T-helper 17 cell (primary cell): Measurements from ENCODE around the gene MARCHF3. TPM values are rescaled to one million over a fixed set of nuclear protein-coding genes. Genes with fewer than 3 reads are reported as not detected.
"Not testable (repeated sequence)": the region's sequence is repeated elsewhere in the genome, so short reads cannot be mapped to it uniquely, and the experiment has no call there.

Experiments
- ATAC-seq: fragments of 150-1000 bp; cut with Tn5 transposase; 2 replicates; pipeline ENCODE4 v1.10.0; 2021; ENCODE audit warnings: mild to moderate bottlenecking, moderate library complexity
- DNase-seq, 3 donors: peaks; one replicate each; pipeline versions ENCODE4 v3.0.0 to v3.0.0-alpha.2; 2020 to 2021
- H3K9me3 ChIP-seq: one replicate; pipeline ENCODE4 v1.7.0; 2013; ENCODE audit warnings: low read length, mild to moderate bottlenecking; ENCODE audit not compliant: control insufficient read depth, poor library complexity, severe bottlenecking
- H3K27ac Mint-ChIP-seq: one replicate; pipeline ENCODE4 v1.8.0; 2022; ENCODE audit warnings: mild to moderate bottlenecking, moderate library complexity, mixed read lengths
- H3K27me3 Mint-ChIP-seq: one replicate; pipeline ENCODE4 v1.8.0; 2022; ENCODE audit warnings: mixed read lengths
- H3K36me3 Mint-ChIP-seq: one replicate; pipeline ENCODE4 v1.8.0; 2022; ENCODE audit warnings: low read depth, mixed read lengths
- H3K4me1 Mint-ChIP-seq: one replicate; pipeline ENCODE4 v1.8.0; 2022; ENCODE audit warnings: mild to moderate bottlenecking, mixed read lengths
- H3K4me3 Mint-ChIP-seq: one replicate; pipeline ENCODE4 v1.8.0; 2022; ENCODE audit warnings: mild to moderate bottlenecking, moderate library complexity, mixed read lengths
- total RNA-seq, 4 donors: library from RNA in 2 of 4; stranded (reverse) in 2 of 4; gene quantifications; one replicate each; pipeline ENCODE4 v1.2.3 and lab custom pipeline; 2022 to 2026

The MARCHF3 gene
- total RNA-seq, 2 donors from 2014 or later = 6.6 to 8.4 TPM

- H3K27ac Mint-ChIP-seq, H3K4me1 Mint-ChIP-seq, H3K27me3 Mint-ChIP-seq, H3K36me3 Mint-ChIP-seq, H3K4me3 Mint-ChIP-seq, ATAC-seq, H3K9me3 ChIP-seq, DNase-seq: not testable (repeated sequence)
These were observed 139.9 kb downstream of the MARCHF3 start for GRCh38 chr5:126890414-126890813.

GRCh38 chr5:126888175-126888574 lies 142.2 kb downstream of the MARCHF3 start:
- Mint-ChIP-seq H3K4me1 (peaks cover 3% of the 10 kb centered on the region), H3K4me3 (no peak overlapping the region), H3K36me3 (no peaks in the 10 kb centered on the region), H3K27ac (no peak overlapping the region), H3K27me3 (no peaks in the 10 kb centered on the region)
- DNase-seq (no peak), ATAC-seq (no peak)
- no peaks in the 10 kb centered on the region for H3K9me3 ChIP-seq

DNA sequence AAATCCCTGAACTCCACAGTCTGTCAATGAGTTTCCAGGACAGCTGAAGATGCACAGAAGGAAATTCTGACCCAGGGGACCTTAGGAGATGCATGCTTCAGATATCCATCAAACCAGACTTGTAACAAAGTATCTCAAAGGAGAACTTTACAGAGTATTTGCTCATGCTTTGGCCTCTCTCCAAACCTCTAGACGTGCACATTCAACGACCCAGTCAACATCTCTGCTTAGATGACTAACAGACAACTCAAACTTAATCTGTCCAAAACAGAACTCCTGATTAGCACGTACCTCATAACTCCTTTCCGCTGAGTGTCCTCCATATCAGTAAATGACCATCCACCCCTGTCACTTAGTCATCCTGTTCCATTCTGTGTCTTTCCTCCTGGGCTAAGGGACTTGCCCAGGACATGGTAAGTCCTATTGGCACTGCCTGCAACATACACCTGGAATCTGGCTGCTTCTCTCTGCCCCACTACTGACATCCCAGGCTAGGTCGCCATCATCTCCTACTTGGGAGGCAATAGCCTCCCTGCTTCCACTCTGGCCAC lies 146.0 kb downstream of the MARCHF3 start:
- peaks cover 8% of the 10 kb centered on the region for H3K4me1 Mint-ChIP-seq
- H3K36me3 Mint-ChIP-seq = no peaks in the 10 kb centered on the region
- no peak overlapping the region for H3K4me3 Mint-ChIP-seq
- no peaks in the 10 kb centered on the region for H3K9me3 ChIP-seq
- DNase-seq = no peak
- H3K27me3 Mint-ChIP-seq = no peaks in the 10 kb centered on the region
- H3K27ac Mint-ChIP-seq = no peak overlapping the region
- ATAC-seq = no peak

GRCh38 chr5:126883564-126884245 lies 146.7 kb downstream of the MARCHF3 start:
- no peak overlapping the region for H3K27ac Mint-ChIP-seq
- DNase-seq = no peak
- peaks cover 8% of the 10 kb centered on the region for H3K4me1 Mint-ChIP-seq
- H3K36me3 Mint-ChIP-seq = no peaks in the 10 kb centered on the region
- no peaks in the 10 kb centered on the region for H3K9me3 ChIP-seq
- H3K4me3 Mint-ChIP-seq = no peak overlapping the region
- no peaks in the 10 kb centered on the region for H3K27me3 Mint-ChIP-seq
- no peak for ATAC-seq

DNA sequence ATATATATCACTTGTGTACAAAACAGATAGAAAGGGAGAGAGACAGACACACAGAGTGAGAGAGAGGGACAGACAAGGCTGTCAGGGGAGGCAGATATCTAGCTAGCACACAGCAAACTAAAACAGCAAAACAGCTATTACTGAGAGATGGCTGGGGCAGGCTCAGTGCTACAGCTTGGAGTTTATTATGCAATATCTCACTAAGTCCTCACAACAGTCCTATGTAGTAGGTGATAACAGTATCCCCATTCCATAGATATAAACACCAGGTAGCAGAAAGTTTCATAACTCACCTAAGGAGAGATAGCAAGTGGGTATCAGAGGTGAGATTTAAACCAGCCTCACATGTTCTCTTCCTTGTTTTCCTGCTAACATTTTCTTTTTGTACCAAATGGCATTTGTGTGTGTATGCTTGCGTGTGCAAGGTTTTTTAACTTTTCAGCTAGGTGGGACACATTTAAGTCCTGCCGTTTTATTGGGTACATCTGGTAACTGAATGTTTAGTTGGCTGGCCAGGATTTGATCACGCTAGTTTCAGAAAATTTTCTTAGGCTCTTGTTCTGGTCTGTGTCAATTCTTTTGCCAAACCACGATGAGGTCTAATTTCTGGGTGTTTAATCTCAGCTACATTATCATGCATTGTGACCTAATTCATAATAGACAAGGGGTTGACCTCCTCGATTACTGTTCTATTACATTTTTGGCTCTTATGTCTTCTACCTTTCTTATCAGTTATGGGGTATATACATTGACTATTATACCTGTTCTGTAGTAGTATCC lies 148.3 kb downstream of the MARCHF3 start:
- no peaks in the 10 kb centered on the region for H3K27me3 Mint-ChIP-seq
- H3K9me3 ChIP-seq = no peaks in the 10 kb centered on the region
- H3K4me3 Mint-ChIP-seq = no peak overlapping the region
- ATAC-seq = no peak
- no peak overlapping the region for H3K27ac Mint-ChIP-seq
- H3K36me3 Mint-ChIP-seq = no peaks in the 10 kb centered on the region
- peaks cover 10% of the 10 kb centered on the region for H3K4me1 Mint-ChIP-seq
- no peak for DNase-seq

DNA sequence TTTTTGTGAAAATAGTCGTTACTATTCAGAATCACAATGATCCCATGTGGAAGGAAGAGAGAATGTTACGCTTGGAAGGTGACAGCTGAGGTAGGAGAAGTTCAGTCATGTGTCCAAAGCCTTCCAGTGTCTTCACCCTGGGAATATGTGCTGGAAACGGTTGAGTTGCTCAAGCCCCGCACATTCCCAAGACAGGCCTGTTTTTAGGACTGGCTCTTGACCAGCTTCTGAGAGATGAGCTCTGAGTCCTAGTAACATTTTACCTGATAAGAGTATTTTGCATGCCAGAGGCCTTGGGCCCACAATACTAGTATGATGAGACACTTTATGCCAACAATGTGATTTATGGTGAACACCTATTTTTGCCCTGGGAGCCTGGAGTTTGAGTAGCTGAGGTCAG lies 151.7 kb downstream of the MARCHF3 start:
- H3K9me3 ChIP-seq = no peaks in the 10 kb centered on the region
- DNase-seq (no peak), ATAC-seq (no peak)
- Mint-ChIP-seq H3K27me3 (no peaks in the 10 kb centered on the region), H3K4me1 (peaks cover 8% of the 10 kb centered on the region), H3K27ac (no peak overlapping the region), H3K4me3 (no peak overlapping the region), H3K36me3 (no peaks in the 10 kb centered on the region)

DNA sequence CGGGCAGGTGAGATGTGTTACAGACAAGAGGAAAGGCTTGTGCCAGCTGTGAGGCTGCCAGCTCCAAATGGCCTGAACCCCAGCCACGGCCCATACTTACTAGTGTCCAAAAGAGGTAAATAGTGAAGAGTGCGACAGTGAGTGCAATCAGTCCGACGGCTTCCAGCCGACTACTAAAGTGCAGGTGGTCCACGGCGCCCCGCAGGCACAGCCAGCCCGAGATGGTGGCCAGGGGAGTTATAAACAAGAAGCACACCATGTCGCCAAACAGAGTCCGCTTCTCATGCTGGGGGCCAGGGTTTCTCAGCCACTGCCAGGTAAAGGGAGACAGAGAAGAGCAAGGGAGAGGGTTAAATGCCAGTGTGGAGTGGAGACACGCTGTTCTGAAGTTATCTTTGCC lies 152.3 kb downstream of the MARCHF3 start:
- DNase-seq (no peak), ATAC-seq (no peak)
- H3K36me3 Mint-ChIP-seq = no peaks in the 10 kb centered on the region
- H3K4me1 Mint-ChIP-seq = peaks cover 8% of the 10 kb centered on the region
- H3K9me3 ChIP-seq = no peaks in the 10 kb centered on the region
- H3K4me3 Mint-ChIP-seq = no peak overlapping the region
- H3K27me3 Mint-ChIP-seq = no peaks in the 10 kb centered on the region
- H3K27ac Mint-ChIP-seq = no peak overlapping the region

DNA sequence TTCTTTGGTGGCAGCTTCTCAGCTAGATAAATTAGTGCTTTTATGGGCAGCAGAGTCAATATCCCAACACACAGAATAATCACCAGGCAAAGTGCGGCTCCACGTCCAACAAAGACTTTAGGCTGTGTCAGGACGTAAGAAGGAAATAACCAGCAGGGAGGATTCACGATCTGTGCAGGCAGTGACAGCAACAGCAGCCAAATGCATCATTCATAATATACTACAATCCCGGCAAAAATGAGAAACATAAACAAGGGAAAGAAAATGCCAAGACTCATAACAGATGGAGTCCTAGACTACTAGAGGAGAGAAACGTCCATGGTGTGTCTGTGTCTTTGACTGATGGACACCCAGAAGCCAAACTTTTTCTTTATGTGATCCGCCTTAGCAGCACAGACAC lies 152.8 kb downstream of the MARCHF3 start:
- peaks cover 8% of the 10 kb centered on the region for H3K4me1 Mint-ChIP-seq

GRCh38 chr5:126875303-126875785 lies 155.0 kb downstream of the MARCHF3 start:
- Mint-ChIP-seq H3K36me3 (no peaks in the 10 kb centered on the region), H3K4me1 (peaks cover 6% of the 10 kb centered on the region), H3K27me3 (no peaks in the 10 kb centered on the region), H3K27ac (no peak overlapping the region), H3K4me3 (no peak overlapping the region)
- no peaks in the 10 kb centered on the region for H3K9me3 ChIP-seq
- ATAC-seq (no peak), DNase-seq (no peak)

More for the DNA sequence above, 152.8 kb downstream of the MARCHF3 start:
- ATAC-seq = no peak
- Mint-ChIP-seq H3K36me3 (no peaks in the 10 kb centered on the region), H3K4me3 (no peak overlapping the region), H3K27ac (no peak overlapping the region), H3K27me3 (no peaks in the 10 kb centered on the region)
- no peak for DNase-seq
- H3K9me3 ChIP-seq = no peaks in the 10 kb centered on the region

DNA sequence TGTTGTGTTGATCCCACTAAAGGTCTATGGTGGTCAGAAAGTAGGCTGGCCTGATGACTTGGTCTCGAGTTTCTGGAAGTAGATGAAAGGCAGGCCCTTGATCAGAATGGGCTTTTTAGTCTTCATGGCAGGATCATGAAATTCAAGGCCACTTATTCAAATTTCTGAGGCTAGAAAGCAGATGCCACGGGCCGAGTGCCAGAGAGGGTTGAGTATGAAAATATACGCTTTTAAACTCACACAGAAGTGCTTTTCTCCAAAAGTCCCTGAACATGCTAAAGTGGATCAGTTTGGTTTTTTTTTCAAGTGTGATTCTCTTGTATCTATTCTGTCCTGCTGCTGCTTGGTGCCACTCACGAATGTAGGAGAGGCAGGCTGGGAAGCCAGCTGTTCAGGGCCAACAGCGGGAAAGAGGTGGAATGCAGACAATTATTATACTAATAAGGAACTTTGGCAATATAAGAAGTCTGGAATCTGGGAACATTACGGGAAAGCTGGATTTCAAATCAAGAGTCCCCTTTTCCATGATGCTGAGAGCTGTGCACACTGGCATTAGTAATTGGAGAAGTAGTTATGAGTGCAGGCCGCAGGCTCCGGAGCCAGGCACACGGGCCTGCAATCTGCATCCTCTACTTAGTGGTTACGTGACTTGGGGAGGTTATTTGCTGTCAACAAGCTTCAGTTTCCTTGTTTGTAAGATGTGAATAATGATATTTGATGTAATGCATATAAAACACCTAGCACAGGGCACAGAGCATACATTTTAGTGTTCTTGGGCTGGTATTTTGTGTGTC lies 157.6 kb downstream of the MARCHF3 start:
- Mint-ChIP-seq H3K4me3 (no peak overlapping the region), H3K27me3 (no peaks in the 10 kb centered on the region), H3K27ac (peak overlapping the region; percentile 66), H3K36me3 (no peaks in the 10 kb centered on the region), H3K4me1 (peaks cover 14% of the 10 kb centered on the region)
- no peaks in the 10 kb centered on the region for H3K9me3 ChIP-seq
- ATAC-seq = no peak
- no peak for DNase-seq

GRCh38 chr5:126871441-126871840 lies 158.9 kb downstream of the MARCHF3 start:
- ATAC-seq (no peak), DNase-seq (no peak)
- Mint-ChIP-seq H3K27ac (no peak overlapping the region), H3K4me1 (peaks cover 10% of the 10 kb centered on the region), H3K27me3 (no peaks in the 10 kb centered on the region), H3K36me3 (no peaks in the 10 kb centered on the region), H3K4me3 (no peak overlapping the region)
- no peaks in the 10 kb centered on the region for H3K9me3 ChIP-seq

- H3K27ac Mint-ChIP-seq = no peak overlapping the region
- H3K4me3 Mint-ChIP-seq = peak overlapping the region; percentile 86
These were observed 161.3 kb downstream of the MARCHF3 start for GRCh38 chr5:126869005-126869451.

More at GRCh38 chr5:126869005-126869451, 161.3 kb downstream of the MARCHF3 start:
- no peaks in the 10 kb centered on the region for H3K9me3 ChIP-seq
- H3K36me3 Mint-ChIP-seq = no peaks in the 10 kb centered on the region
- ATAC-seq = peak; percentile 73
- no peaks in the 10 kb centered on the region for H3K27me3 Mint-ChIP-seq
- peaks cover 10% of the 10 kb centered on the region for H3K4me1 Mint-ChIP-seq
- DNase-seq = no peak
